ENCODE measurements around the gene GALNT2. TPM values are rescaled to one million over a fixed set of nuclear protein-coding genes. Genes with fewer than 3 reads are reported as not detected.

GALNT2 gene
- total RNA-seq, result 129 TPM

- H3K9me3 ChIP-seq, result no peaks in the 10 kb centered on the region
- H3K27ac ChIP-seq, result peak within 1 kb of the TSS; percentile 93 to 94
- no peak for TF ChIP-seq CTCF (IDR thresholded peaks at IDR 0.05)
- H3K4me1 ChIP-seq, result peaks cover 0 to 31% of the 10 kb centered on the region in 2 donors
- DNase-seq (ENCODE audit: low spot score in 2 of 2), result peak; percentile 54 to 94
- no peaks in the 10 kb centered on the region for H3K36me3 ChIP-seq
- H3K4me3 ChIP-seq, result peak within 1 kb of the TSS; percentile 86 to 94
- H3K27me3 ChIP-seq, result no peaks in the 10 kb centered on the region
- intact Hi-C loops (cut with DNase I), result loop anchor here (1.0 to 5.0 kb wide), 9 partner anchors 18 to 508 kb away; partner anchors contain the start of gene ABCB10
Observed at GRCh38 chr1:230066466-230067404, at the start of gene GALNT2. GALNT2 (plus strand) TSS chr1:230067238; CDS start chr1:230067281, 43 bp downstream.

- Histone ChIP-seq H3K9me3 (no peaks in the 10 kb centered on the region), H3K27ac (no peak overlapping the region), H3K27me3 (no peaks in the 10 kb centered on the region), H3K4me3 (no peak overlapping the region), H3K36me3 (no peaks in the 10 kb centered on the region), H3K4me1 (no peaks in the 10 kb centered on the region)
- DNase-seq (ENCODE audit: low spot score in 2 of 2), result no peak
- intact Hi-C loops (cut with DNase I), result no loop called here
- TF ChIP-seq CTCF (IDR thresholded peaks at IDR 0.05), result no peak
Observed at GRCh38 chr1:230020451-230020850, 46.6 kb upstream of the GALNT2 start.

GRCh38 chr1:230022666-230023380, 44.2 kb upstream of the GALNT2 start:
- no peak overlapping the region for H3K27ac ChIP-seq
- no peaks in the 10 kb centered on the region for H3K4me1 ChIP-seq
- TF ChIP-seq CTCF (IDR thresholded peaks at IDR 0.05), result no peak
- H3K36me3 ChIP-seq, result no peaks in the 10 kb centered on the region
- no peak for DNase-seq (ENCODE audit: low spot score in 2 of 2)
- no peak overlapping the region for H3K4me3 ChIP-seq
- H3K9me3 ChIP-seq, result no peaks in the 10 kb centered on the region
- no peaks in the 10 kb centered on the region for H3K27me3 ChIP-seq
- intact Hi-C loops (cut with DNase I), result no loop called here

GRCh38 chr1:230025686-230026085, 41.4 kb upstream of the GALNT2 start:
- Histone ChIP-seq H3K9me3 (no peaks in the 10 kb centered on the region), H3K4me1 (no peaks in the 10 kb centered on the region), H3K27me3 (no peaks in the 10 kb centered on the region), H3K36me3 (no peaks in the 10 kb centered on the region), H3K27ac (no peak overlapping the region), H3K4me3 (no peak overlapping the region)
- TF ChIP-seq CTCF (IDR thresholded peaks at IDR 0.05), result no peak
- intact Hi-C loops (cut with DNase I), result no loop called here
- no peak for DNase-seq (ENCODE audit: low spot score in 2 of 2)

GRCh38 chr1:230026139-230026538, 40.9 kb upstream of the GALNT2 start:
- no peaks in the 10 kb centered on the region for H3K27me3 ChIP-seq
- no peak overlapping the region for H3K27ac ChIP-seq
- H3K9me3 ChIP-seq, result no peaks in the 10 kb centered on the region
- H3K4me3 ChIP-seq, result no peak overlapping the region
- intact Hi-C loops (cut with DNase I), result no loop called here
- no peak for TF ChIP-seq CTCF (IDR thresholded peaks at IDR 0.05)
- no peak for DNase-seq (ENCODE audit: low spot score in 2 of 2)
- no peaks in the 10 kb centered on the region for H3K4me1 ChIP-seq
- no peaks in the 10 kb centered on the region for H3K36me3 ChIP-seq
